Liver (tissue), 9 donors: ENCODE results near the gene TULP4. TPM values are rescaled to one million over a fixed set of nuclear protein-coding genes. Genes with fewer than 3 reads are reported as not detected.
A peak's percentile ranks its signal among the peaks of the same experiment; 100 is the strongest.
"Not testable (repeated sequence)": the region's sequence is repeated elsewhere in the genome, so short reads cannot be mapped to it uniquely, and the experiment has no call there.

Source experiments
- DNase-seq: peaks from one replicate; pipeline ENCODE4 v3.0.0-alpha.2; 2017; ENCODE audit warnings: low spot score
- H3K27ac ChIP-seq, 2 donors: one replicate each; pipeline ENCODE4 v1.7.0; 2013; ENCODE audit warnings: inconsistent platforms in 2 of 2, low read length in 2 of 2, control low read depth in 1 of 2, low read depth in 1 of 2, mild to moderate bottlenecking in 1 of 2
- H3K27me3 ChIP-seq, 4 donors: one replicate each; pipeline versions ENCODE4 v1.6.1 to v1.7.0; 2013; ENCODE audit warnings: low read length in 3 of 4, inconsistent platforms in 1 of 4, mild to moderate bottlenecking in 1 of 4, moderate library complexity in 1 of 4; ENCODE audit not compliant: control insufficient read depth in 4 of 4, insufficient read depth in 4 of 4
- H3K36me3 ChIP-seq, 4 donors: one replicate each; pipeline versions ENCODE4 v1.6.1 to v1.7.0; 2013; ENCODE audit warnings: low read length in 3 of 4, mild to moderate bottlenecking in 3 of 4, low read depth in 1 of 4, moderate library complexity in 1 of 4; ENCODE audit not compliant: control insufficient read depth in 4 of 4, insufficient read depth in 3 of 4
- H3K4me1 ChIP-seq, 4 donors: one replicate each; pipeline versions ENCODE4 v1.6.1 to v1.7.0; 2013; ENCODE audit warnings: low read length in 3 of 4, mild to moderate bottlenecking in 3 of 4, moderate library complexity in 1 of 4; ENCODE audit not compliant: control insufficient read depth in 4 of 4, insufficient read depth in 4 of 4
- H3K4me3 ChIP-seq, 3 donors: one replicate each; pipeline versions ENCODE4 v1.6.1 to v1.7.0; 2013; ENCODE audit warnings: low read length in 3 of 3, control low read depth in 1 of 3, low read depth in 1 of 3, mild to moderate bottlenecking in 1 of 3
- H3K9ac ChIP-seq, 2 donors: one replicate each; pipeline ENCODE4 v1.7.0; 2013; ENCODE audit warnings: low read length in 2 of 2, mild to moderate bottlenecking in 2 of 2, moderate library complexity in 2 of 2, control low read depth in 1 of 2, low read depth in 1 of 2
- H3K9me3 ChIP-seq, 4 donors: one replicate each; pipeline versions ENCODE4 v1.6.1 to v1.7.0; 2013; ENCODE audit warnings: low read length in 3 of 4; ENCODE audit not compliant: control insufficient read depth in 4 of 4
- HNF4A ChIP-seq, 2 donors: conservative IDR thresholded peaks; 2 replicates each; pipeline ENCODE4 v1.6.1; 2016; ENCODE audit warnings: antibody characterized with exemption in 2 of 2, mild to moderate bottlenecking in 2 of 2
- JUND ChIP-seq, 2 donors: IDR thresholded peaks; 2 replicates each; pipeline ENCODE4 v1.6.1; 2016; ENCODE audit warnings: antibody characterized with exemption in 2 of 2
- RXRA ChIP-seq, 2 donors: IDR thresholded peaks; 2 replicates each; pipeline ENCODE4 v1.6.1; 2017 to 2018; ENCODE audit warnings: antibody characterized with exemption in 2 of 2, mild to moderate bottlenecking in 1 of 2
- SP1 ChIP-seq: IDR thresholded peaks from 2 replicates; pipeline ENCODE4 v1.6.1; 2018; ENCODE audit warnings: antibody characterized with exemption, mild to moderate bottlenecking
- WGBS: extraction: QIAGEN DNeasy Blood & Tissue Kit; methylation state at CpG from one replicate; pipeline ENCODE4 v1.1.7; 2013; 5-methylcytosine and 5-hydroxymethylcytosine counted together
- polyA plus RNA-seq, 2 donors: library from polyadenylated mRNA; stranded (reverse) in 1 of 2; unstranded in 1 of 2; fragments of 200-250 nt in 1 of 2; fragments of >200 nt in 1 of 2; fragmentation: Nextera tagmentation in 1 of 2; extraction: Ambion mirVana in 1 of 2; gene quantifications; one replicate each; pipeline versions ENCODE4 v1.2.1 to v1.2.3, GENCODE V29; 2013 to 2015
- total RNA-seq, 2 donors: library from RNA; depleted of rRNA; stranded (reverse); fragments of >200 nt; gene quantifications; one replicate each; pipeline ENCODE4 v1.2.3, GENCODE V29; 2014
- donor health status: healthy.
- donor health status: healthy.
- donor health status: healthy.
- donor health status: healthy.
- donor health status: healthy.

Gene TULP4
- total and polyA plus RNA-seq, 4 donors, result 2.2 to 53.3 (median 18.0) TPM

DNA sequence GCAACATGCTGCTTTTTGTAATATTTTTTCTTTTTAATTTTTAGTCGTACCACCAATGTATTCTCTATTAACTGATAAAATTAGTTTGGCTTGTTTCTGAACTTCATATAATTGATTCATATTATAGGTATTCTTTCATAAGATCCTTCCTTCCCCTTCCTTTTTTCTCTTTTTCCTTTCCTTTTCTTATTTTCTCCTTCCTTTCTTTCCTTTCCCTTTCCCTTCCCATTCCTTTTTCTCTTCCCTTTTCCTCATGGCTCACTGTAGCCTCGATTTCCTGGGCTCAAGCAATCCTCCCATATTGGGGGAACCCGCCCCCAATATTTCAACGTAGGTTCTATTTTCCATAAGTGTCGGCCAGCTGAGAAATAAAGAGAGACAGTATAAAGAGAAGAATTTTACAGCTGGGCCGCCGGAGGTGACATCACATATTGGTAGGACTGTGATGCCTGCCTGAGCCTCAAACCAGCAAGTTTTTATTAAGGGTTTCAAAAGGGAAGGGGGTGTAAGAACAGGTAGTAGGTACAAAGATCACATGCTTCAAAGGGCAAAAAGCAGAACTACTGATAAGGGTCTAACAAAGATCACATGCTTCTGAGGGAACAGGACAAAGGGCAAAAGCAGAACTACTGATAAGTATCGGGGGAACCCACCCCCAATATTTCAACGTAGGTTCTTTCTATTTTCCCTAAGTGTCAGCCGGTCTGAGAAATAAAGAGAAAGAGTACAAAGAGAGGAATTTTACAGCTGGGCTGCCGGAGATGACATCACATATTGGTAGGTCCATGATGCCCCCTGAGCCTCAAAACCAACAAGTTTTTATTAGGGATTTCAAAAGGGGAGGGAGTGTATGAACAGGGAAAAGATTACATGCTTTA lies 16.1 kb upstream of the TULP4 start:
- not testable (repeated sequence) for H3K27me3 ChIP-seq, H3K36me3 ChIP-seq, H3K4me3 ChIP-seq, H3K9ac ChIP-seq, H3K9me3 ChIP-seq, H3K4me1 ChIP-seq, H3K27ac ChIP-seq, DNase-seq
- 84% methylated on average over 11 of the region's 11 CpGs for WGBS
- TF ChIP-seq HNF4A (conservative IDR thresholded peaks at IDR 0.05) (peak; percentile 62), SP1 (peak; percentile 29), RXRA (IDR thresholded peaks at IDR 0.05) (peak in 1 of 2 donors; percentile 6)

DNA sequence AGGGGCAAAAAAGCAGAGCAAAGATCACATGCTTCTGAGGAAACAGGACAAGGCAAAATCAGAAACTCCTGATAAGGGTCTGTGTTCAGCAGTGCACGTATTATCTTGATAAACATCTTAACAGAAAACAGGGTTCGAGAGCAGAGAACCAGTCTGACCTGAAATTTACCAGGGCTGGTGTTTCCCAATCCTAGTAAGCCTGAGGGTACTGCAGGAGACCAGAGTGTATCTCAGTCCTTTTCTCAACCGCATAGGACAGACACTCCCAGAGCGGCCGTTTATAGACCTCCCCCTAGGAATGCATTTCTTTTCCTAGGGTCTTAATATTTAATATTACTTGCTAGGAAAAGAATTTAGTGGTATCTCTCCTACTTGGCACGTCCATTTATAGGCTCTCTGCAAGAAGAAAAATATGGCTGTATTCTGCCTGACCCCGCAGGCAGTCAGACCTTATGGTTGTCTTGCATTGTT lies 15.4 kb upstream of the TULP4 start:
- not testable (repeated sequence) for H3K4me1 ChIP-seq, H3K9me3 ChIP-seq, H3K4me3 ChIP-seq, H3K27ac ChIP-seq, H3K36me3 ChIP-seq, H3K9ac ChIP-seq, H3K27me3 ChIP-seq, DNase-seq
- 96% methylated on average over 7 of the region's 7 CpGs for WGBS

DNA sequence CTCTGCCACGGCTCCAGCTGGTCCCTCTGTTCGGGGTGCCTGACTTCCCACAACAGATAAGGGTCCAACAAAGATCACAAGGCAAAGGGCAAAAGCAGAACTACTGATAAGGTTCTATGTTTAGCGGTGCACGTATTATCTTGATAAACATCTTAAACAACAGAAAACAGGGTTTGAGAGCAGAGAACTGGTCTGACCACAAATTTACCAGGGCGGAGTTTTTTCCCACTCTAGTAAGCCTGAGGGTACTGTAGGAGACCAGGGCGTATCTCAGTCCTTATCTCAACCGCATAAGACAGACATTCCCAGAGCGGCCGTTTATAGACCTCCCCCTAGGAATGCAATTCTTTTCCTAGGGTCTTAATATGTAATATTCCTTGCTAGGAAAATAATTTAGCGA lies 14.6 kb upstream of the TULP4 start:
- 97% methylated on average over 10 of the region's 10 CpGs for WGBS
- not testable (repeated sequence) for H3K4me1 ChIP-seq, H3K27ac ChIP-seq, H3K4me3 ChIP-seq, DNase-seq, H3K9me3 ChIP-seq, H3K36me3 ChIP-seq, H3K27me3 ChIP-seq, H3K9ac ChIP-seq

DNA sequence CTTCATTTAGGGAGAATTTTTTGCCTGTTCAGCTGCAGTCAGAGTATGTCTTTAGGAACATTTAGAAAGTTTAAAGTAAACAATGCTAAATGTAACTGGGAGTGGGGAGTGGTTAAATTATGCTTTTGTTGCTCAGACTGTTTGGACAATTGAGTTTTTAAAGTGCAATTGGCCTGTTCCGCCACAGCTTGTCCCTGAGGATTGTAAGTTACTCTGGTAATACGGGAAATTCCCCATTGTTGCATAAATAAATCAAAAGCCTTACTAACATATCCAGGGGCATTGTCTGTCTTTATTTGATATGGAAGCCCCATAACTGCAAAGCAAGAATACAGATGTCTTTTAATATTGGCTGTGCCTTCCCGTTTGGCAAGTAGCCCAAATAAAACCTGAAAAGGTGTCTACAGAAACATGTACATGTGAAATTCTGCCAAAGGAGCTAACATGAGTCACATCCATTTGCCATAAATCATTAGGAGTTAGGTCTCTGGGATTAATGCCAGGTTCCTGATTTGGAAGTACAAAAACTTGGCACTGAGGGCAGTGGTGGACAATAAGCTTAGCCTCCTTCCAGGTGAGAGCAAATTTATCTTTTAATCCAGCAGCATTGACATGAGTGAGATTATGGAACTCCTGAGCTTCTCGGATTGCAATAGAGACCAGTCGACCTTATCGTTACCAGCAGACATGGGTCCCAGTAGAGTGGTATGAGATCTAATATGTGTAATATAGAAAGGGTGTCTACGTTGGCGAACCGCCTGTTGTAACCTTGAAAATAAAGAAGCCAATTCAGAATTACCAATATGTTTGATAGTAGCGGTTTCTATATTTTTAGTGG lies 11.7 kb upstream of the TULP4 start:
- H3K36me3 ChIP-seq, H3K27ac ChIP-seq, H3K4me3 ChIP-seq, DNase-seq, H3K9ac ChIP-seq, H3K27me3 ChIP-seq, H3K9me3 ChIP-seq, H3K4me1 ChIP-seq: not testable (repeated sequence)
- peak; percentile 27 to 66 for TF ChIP-seq JUND (IDR thresholded peaks at IDR 0.05)
- 94% methylated on average over 10 of the region's 10 CpGs for WGBS

DNA sequence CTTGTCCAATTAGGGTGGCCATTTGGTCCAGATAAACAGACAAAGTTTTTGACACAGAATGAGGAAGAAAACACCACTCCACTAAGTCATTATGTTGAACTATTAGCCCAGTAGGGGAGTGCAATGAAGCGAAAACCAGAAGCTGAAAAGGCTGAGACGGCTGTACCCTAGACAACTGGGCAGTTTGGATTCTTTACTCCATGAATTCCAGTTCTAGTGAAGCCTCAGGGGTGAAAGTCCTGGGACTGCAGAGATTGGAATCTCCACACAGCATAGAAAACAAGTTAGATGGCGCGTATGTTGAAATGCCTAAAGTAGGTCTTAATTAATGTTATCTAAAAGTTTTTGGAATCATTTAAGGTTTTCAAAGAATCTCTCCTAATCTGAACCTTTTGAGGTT lies 10.7 kb upstream of the TULP4 start:
- H3K27me3 ChIP-seq, H3K36me3 ChIP-seq, H3K9me3 ChIP-seq, DNase-seq, H3K4me3 ChIP-seq, H3K27ac ChIP-seq, H3K4me1 ChIP-seq, H3K9ac ChIP-seq: not testable (repeated sequence)
- 98% methylated on average over 4 of the region's 4 CpGs for WGBS

DNA sequence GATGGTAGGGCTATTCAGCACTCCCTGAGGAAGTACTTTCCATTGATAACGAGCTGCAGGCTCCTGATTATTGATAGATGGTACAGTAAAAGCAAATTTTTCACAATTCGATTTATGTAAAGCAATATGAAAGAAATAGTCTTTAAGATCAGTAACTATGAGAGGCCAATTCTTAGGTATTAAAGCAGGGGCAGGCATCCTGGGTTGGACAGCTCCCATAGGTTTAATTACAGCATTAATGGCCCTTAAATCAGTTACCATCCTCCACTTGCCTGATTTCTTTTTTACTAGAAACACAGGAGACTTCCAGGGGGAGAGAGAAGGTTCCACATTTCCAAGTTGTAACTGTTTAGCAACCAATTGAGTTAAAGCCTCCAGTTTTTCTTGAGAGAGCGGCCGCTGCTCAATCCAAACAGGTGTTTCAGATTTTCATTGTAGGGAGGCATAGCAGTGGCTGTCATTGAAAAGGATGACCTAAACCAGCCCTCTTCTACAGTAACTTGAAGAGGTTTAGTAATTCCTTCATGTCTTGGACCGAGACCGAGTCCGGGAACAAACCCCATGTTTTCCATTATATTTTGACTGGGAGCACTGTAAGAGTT lies 10.0 kb upstream of the TULP4 start:
- not testable (repeated sequence) for H3K4me3 ChIP-seq, H3K27ac ChIP-seq, H3K9me3 ChIP-seq, H3K4me1 ChIP-seq, H3K36me3 ChIP-seq, H3K9ac ChIP-seq, H3K27me3 ChIP-seq, DNase-seq
- 83% methylated on average over 7 of the region's 7 CpGs for WGBS
